OCI-LY1 (cell line): ENCODE data around the gene RAB22A.

Experiments used
- EZH2 ChIP-seq: fragments of 200-600 bp; sonication (generic), shearing (Covaris generic); IDR thresholded peaks from 2 replicates; pipeline ENCODE4 v1.8.0; 2017; ENCODE audit warnings: borderline replicate concordance, mixed run types, mild to moderate bottlenecking, antibody characterized with exemption, low read length, moderate library complexity, mixed read lengths
- TF ChIP-seq, protein P1 (sequence below): fragments of 200-600 bp; sonication (generic), shearing (Covaris generic); IDR thresholded peaks from 2 replicates; pipeline ENCODE4 v1.5.1; 2017; ENCODE audit warnings: mild to moderate bottlenecking, antibody characterized with exemption, low read length, moderate library complexity, mixed read lengths

DNA sequence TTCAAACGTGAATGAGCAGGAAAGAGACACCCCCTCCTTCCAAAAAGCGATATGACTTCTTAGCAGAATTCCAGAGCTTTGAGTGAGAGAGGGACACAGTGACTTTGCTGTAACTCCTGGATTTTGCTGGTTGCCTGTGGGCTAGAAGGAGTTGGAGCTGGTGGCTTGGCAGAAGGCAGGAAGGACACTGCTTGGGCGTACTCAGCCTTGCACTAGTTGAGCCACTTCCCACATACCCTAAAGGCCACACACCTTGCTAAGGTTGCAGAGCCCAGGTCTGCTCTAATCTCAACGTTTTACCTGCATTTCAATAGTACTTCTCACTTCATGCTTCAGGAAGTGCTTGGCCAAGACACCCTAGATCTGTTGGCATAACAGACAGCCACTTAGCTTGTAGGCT lies 30.6 kb downstream of the RAB22A start:
- TF ChIP-seq, protein P1, sequence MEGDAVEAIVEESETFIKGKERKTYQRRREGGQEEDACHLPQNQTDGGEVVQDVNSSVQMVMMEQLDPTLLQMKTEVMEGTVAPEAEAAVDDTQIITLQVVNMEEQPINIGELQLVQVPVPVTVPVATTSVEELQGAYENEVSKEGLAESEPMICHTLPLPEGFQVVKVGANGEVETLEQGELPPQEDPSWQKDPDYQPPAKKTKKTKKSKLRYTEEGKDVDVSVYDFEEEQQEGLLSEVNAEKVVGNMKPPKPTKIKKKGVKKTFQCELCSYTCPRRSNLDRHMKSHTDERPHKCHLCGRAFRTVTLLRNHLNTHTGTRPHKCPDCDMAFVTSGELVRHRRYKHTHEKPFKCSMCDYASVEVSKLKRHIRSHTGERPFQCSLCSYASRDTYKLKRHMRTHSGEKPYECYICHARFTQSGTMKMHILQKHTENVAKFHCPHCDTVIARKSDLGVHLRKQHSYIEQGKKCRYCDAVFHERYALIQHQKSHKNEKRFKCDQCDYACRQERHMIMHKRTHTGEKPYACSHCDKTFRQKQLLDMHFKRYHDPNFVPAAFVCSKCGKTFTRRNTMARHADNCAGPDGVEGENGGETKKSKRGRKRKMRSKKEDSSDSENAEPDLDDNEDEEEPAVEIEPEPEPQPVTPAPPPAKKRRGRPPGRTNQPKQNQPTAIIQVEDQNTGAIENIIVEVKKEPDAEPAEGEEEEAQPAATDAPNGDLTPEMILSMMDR = no peak
- no peak for TF ChIP-seq EZH2
